ENCODE results near the gene SKAP1.

DNA sequence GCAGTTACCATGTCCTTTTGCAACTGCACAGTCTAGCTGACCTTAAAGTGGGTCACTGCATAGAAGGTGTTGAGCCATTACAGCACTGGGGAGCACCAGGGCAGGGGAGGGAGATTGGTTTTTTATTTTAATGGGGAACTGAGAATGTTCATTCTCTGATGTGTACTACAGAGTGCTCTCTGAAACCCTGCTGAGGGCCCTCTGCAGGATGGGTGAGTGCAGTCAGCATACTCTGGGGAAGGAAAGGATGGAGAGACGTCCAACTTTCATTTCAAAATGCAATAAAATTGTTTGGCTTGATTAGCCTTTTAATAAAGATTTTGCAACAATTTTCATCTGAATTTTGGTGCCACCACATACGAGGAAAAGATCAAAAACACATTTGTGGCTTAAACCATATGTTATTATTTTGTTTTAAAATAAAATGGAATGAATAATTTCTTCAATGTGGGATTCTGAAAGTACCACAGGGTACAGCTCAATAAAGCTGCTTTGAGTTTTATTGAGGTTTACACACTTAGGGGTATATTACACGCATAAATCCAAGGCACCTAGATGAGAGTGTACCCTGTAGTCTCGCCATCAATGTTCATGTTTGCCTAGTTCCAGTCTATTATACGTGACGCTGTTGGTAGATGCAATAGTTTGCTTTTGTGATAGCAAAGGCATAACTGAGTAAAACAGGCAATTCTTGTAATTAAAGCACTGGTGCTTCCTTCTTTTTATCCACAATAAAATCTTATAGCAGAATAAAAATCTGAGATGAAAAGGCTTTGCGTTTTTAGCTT lies 249.0 kb downstream of the SKAP1 start:
- TF ChIP-seq, protein P1, sequence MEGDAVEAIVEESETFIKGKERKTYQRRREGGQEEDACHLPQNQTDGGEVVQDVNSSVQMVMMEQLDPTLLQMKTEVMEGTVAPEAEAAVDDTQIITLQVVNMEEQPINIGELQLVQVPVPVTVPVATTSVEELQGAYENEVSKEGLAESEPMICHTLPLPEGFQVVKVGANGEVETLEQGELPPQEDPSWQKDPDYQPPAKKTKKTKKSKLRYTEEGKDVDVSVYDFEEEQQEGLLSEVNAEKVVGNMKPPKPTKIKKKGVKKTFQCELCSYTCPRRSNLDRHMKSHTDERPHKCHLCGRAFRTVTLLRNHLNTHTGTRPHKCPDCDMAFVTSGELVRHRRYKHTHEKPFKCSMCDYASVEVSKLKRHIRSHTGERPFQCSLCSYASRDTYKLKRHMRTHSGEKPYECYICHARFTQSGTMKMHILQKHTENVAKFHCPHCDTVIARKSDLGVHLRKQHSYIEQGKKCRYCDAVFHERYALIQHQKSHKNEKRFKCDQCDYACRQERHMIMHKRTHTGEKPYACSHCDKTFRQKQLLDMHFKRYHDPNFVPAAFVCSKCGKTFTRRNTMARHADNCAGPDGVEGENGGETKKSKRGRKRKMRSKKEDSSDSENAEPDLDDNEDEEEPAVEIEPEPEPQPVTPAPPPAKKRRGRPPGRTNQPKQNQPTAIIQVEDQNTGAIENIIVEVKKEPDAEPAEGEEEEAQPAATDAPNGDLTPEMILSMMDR (IDR thresholded peaks at IDR 0.05), result no peak
- TF ChIP-seq POLR2A (IDR thresholded peaks at IDR 0.05) (no peak), EP300 (IDR thresholded peaks at IDR 0.05) (no peak), POLR2AphosphoS5 (IDR thresholded peaks at IDR 0.05) (no peak)

All from gastroesophageal sphincter (tissue), 3 donors.